Measurements from ENCODE around the gene TMEM120B.

TMEM120B gene

GRCh38 chr12:121804417-121805111 lies 92.0 kb downstream of the TMEM120B start:
- DNase-seq (ENCODE audit: low read depth), result no peak

- no peak for DNase-seq (ENCODE audit: low read depth)
Measured at GRCh38 chr12:121805171-121806008, 92.8 kb downstream of the TMEM120B start.

GRCh38 chr12:121806009-121806545 lies 93.5 kb downstream of the TMEM120B start:
- DNase-seq (ENCODE audit: low read depth), result no peak

GRCh38 chr12:121806546-121807423 lies 94.2 kb downstream of the TMEM120B start:
- DNase-seq (ENCODE audit: low read depth), result no peak

- no peak for DNase-seq (ENCODE audit: low read depth)
Measured at GRCh38 chr12:121807642-121808347, 95.2 kb downstream of the TMEM120B start.

- DNase-seq (ENCODE audit: low read depth), result no peak
Measured at GRCh38 chr12:121808623-121809022, 96.1 kb downstream of the TMEM120B start.

- no peak for DNase-seq (ENCODE audit: low read depth)
Measured at GRCh38 chr12:121809712-121810116, 97.2 kb downstream of the TMEM120B start.

GRCh38 chr12:121810234-121810817 lies 97.8 kb downstream of the TMEM120B start:
- no peak for DNase-seq (ENCODE audit: low read depth)

GRCh38 chr12:121810833-121811433 lies 98.4 kb downstream of the TMEM120B start:
- no peak for DNase-seq (ENCODE audit: low read depth)

- DNase-seq (ENCODE audit: low read depth), result no peak
Measured at GRCh38 chr12:121811434-121812319, 99.1 kb downstream of the TMEM120B start.

- no peak for DNase-seq (ENCODE audit: low read depth)
Measured at GRCh38 chr12:121812320-121812871, 99.8 kb downstream of the TMEM120B start.

GRCh38 chr12:121812921-121813896 lies 100.7 kb downstream of the TMEM120B start:
- DNase-seq (ENCODE audit: low read depth), result no peak

- no peak for DNase-seq (ENCODE audit: low read depth)
Measured at GRCh38 chr12:121813951-121814350, 101.4 kb downstream of the TMEM120B start.

GRCh38 chr12:121814429-121815119 lies 102.0 kb downstream of the TMEM120B start:
- DNase-seq (ENCODE audit: low read depth), result no peak

- DNase-seq (ENCODE audit: low read depth), result no peak
Measured at GRCh38 chr12:121815263-121815662, 102.7 kb downstream of the TMEM120B start.

- DNase-seq (ENCODE audit: low read depth), result no peak
Measured at GRCh38 chr12:121816925-121817647, 104.5 kb downstream of the TMEM120B start.

- DNase-seq (ENCODE audit: low read depth), result no peak
Measured at GRCh38 chr12:121817648-121818043, 105.1 kb downstream of the TMEM120B start.
